ENCODE data around the gene ABHD10.

ABHD10 gene

DNA sequence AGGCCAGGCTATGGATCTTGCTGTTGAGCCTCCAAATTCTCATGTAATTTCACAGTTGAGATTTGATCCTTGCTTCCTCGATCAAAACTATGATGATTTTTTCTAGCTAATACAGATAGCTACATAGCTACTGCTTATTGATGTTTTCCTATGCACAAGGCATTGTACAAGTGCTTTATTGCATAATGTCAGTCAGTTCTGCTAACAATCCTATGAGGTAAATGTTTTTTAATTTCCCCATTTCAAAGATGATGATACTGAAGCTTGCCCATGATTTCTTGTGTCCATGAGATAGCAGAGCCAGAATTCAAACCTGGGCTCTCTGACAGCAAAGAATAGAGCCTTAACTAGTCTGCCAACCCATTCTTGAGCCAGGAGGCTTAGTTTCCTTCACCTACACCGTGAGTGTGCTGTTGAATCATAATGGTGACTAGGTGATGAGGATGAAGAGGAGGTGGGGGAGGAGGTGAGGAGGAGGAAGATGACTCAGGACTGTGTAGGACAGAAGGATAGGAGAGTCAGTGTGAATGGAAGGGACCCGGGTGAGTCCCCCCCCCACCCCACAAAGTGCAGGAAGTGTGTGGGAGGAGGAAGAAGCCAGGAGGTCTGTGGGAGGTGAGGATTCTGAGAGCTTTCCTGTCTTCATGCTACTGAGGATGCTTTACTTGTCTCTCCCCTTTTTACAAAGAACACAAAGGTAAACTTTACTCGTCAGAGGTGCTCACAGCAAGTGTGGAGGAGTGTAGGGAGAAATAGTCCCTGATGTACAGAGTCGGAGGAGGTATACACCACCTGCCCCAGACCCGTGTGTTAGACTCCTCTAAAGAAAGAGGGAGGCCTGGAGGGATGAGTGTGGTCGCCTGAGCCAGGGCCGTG lies 23.5 kb downstream of the ABHD10 start:
- DNase-seq, result peak; percentile 57

DNA sequence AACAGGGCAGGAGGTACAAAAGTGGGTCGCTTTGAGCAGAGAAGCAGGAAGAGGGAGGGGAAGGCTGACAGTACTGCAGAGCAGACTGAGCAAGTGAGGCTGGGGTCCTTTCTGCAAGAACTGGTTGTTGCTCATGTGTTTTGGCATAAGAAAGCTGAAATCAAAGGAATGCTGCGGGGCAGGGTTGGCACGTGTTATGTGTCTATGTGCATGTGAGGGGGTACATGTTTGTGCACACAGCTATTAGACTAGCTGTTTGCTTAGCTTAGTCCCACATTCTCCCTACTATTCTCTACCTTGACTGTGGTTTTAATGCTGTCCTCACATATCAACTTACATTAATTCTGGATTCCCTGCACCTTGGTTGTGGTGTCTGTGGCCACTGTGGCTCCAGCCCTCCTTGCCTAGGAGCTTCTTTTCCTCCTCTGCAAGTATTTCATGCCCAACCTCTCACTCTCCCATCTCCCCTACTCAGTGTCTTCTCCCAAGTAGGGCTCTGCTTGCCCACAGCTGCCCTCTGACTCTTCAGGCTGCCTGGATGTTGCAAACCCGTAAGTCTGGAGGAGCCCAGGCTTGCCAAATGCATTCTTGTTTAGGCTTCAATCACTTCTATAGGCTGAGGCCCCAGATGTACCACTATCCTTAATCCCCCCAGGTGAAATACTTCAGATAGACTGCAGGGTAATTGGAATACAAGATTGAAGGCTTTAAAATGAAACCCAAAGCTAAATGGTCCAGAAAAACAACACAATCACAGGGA lies 24.7 kb downstream of the ABHD10 start:
- no peak for DNase-seq

GRCh38 chr3:112004187-112004586 lies 25.4 kb downstream of the ABHD10 start:
- DNase-seq, result peak; percentile 8

GRCh38 chr3:112004669-112005068 lies 25.8 kb downstream of the ABHD10 start:
- DNase-seq, result no peak

DNA sequence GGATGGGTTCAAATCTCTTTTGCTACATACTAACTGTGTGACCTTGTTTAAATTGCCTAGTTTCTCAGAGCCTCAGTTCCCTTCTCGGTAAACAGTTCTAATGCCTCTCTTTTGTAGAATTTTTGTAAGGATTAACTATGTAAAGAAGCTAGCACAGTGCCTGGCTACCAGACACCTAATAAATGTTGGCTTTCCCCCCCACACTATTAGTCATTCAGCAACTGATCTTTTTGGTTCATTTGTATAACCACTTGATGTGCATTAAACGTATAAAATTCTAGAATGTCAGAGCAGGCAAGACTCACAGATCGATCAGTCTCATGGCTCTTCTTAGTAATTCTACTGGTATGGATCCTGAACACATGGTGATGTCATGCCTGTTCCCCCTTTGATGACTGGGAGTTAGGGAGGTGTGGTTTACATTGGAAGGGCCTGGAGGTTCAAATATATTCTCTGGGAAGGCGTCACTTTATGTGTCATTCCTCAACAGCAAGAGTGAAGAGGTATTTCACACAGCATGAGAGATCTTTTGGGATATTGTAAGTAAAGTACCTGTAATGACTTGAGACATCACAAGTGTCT lies 26.4 kb downstream of the ABHD10 start:
- DNase-seq, result peak; percentile 6

DNA sequence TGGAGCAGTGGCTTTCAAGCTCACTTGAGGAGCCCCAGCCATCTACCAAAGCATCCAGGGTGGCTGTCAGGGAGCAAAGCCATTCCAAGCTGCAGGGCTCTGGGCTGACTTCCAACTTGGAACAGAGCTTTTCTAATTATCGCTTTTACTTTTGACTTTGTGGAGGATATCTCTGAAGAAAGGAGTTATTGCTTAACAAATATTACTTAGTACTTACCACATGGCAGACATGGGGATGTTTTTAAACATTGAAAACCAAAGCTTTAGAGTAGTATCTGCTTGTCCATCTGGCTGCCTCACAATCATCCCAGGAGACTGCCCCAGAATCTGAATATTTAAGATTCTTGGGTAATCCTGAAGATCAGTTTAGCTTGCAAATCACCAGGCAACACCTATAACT lies 28.8 kb downstream of the ABHD10 start:
- no peak for DNase-seq

DNA sequence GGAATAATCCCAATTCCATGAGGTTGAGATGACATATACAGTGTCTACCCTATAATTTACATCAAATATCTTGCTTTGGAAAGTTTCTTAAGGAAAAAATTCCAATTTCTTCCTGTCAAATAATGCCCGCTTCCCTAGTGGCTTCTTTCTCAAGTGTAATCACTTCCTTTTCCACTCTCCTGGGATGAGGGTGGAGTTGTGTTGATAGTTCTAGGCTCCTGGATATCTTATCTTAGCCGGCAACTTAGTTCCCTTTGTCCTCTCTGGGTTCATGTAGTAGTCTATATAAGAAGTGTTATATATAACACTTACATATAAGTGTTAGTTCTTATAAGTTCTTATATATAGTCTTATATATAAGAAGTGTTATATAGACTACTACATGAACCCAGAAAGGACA lies 30.8 kb downstream of the ABHD10 start:
- DNase-seq, result no peak

DNA sequence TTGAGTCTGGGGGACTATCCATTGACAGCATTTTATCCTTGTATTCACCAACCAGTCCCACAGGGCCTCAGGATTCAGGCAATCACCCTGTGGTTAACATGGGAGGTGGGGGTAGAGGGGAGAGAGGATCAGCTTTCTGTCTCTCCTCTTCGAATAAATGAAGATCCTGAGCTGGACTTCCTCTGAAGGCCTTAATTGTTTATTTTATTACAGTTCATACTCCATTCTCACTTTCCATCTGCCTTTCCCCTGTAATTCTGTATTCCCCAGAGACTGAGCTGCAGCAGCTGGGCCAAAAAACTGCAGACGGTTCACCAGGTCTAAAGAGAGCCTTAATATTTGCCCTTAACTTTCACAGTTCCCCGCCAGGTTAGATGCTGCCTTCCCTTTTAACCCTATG lies 31.8 kb downstream of the ABHD10 start:
- DNase-seq, result no peak

DNA sequence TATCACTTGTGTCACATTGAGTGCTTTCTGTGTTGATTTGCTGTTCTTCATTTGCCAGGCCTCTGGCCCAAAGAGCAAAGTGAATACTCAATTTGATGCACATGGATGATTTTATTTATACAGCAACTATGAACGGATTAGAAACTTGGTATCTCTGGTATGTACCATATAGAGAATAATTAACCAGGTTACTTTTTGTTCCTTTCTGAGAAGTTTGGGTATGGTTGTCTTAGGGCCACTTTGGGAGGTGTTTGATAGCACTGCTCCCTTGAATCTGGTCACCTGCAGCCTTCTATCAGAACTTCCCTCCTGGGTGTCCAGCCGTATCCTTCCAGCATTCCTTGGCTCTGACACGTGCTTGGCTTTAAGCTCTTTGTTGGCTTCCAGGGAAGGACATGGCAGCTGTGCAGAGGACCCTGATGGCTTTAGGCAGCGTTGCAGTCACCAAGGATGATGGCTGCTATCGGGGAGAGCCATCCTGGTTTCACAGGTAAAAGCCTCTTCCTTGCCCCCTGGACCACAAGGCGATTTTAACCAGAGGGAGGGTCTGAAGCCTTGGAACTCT lies 32.6 kb downstream of the ABHD10 start:
- no peak for DNase-seq

GRCh38 chr3:112012205-112012992 lies 33.6 kb downstream of the ABHD10 start:
- no peak for DNase-seq

DNA sequence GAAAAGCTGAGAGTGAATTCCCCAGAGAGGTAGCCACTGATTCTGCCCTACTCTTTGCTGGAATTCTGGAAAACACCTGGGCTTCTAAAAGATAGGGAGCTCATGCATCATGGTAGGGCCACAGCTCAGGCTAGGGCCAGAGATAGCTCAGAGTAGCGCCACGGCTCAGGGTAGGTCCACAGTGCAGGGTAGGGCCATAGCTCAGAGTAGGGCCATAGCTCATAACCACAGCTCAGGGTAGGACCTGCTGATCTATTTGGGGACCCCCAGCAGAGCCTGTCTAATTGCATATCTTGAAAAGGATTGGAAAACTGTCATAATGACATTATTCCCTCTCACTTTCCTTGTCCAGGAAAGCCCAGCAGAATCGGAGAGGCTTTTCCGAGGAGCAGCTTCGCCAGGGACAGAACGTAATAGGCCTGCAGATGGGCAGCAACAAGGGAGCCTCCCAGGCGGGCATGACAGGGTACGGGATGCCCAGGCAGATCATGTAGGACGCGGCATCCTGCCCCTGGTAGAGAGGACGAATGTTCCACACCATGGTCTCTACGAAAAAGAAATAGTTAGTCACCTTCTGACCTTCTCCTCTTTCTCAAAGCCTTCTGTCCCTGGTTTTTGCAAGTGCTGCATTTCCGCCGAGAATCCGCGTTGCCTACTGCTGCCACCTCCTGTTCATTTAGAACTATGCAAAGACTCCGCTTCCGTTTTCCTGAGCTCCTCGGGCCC lies 34.4 kb downstream of the ABHD10 start:
- DNase-seq, result peak; percentile 79

DNA sequence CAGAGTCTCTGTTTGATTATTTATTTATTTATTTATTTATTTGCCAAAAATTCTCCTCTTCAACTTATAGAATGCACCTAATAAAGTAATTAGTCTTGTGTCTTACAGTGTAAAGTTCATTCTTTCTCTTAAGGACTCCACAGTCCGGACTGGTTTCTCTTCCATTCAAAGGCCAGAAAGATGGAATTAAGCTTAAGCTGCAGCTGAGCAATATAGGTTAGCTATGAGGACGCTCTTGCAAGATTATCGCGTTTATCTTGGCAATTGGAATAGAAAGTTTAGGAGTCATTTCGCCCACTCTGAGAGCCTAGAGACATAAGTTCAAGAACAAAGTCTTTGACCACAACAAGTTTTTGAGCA lies 34.9 kb downstream of the ABHD10 start:
- no peak for DNase-seq

DNA sequence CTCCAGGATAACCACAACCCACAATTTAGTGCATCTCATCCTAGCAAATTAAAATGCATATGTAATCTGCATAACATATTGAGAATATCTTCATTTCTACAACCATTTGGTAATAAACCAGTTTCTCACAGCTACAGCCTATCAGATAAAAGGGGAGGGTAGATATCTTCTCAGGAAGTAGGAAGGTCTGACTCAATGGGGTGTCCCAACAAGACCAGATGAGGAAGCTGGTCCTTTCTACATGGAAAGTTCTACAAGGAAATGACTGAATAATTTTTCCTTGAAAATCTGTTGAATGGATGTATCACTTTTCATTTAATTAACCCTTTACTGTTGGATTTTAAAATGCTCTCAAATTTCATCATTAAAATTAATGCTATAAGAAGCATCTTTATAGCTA lies 38.3 kb downstream of the ABHD10 start:
- no peak for DNase-seq

GRCh38 chr3:112018712-112019111 lies 39.9 kb downstream of the ABHD10 start:
- DNase-seq, result no peak

GRCh38 chr3:112019716-112020115 lies 40.9 kb downstream of the ABHD10 start:
- DNase-seq, result no peak

- no peak for DNase-seq
Observed at GRCh38 chr3:112020674-112021085, 41.9 kb downstream of the ABHD10 start.

- no peak for DNase-seq
Observed at GRCh38 chr3:112027142-112027541, 48.3 kb downstream of the ABHD10 start.

- no peak for DNase-seq
Observed at GRCh38 chr3:112027826-112028225, 49.0 kb downstream of the ABHD10 start.

GRCh38 chr3:112030901-112031300 lies 52.1 kb downstream of the ABHD10 start:
- DNase-seq, result no peak

DNA sequence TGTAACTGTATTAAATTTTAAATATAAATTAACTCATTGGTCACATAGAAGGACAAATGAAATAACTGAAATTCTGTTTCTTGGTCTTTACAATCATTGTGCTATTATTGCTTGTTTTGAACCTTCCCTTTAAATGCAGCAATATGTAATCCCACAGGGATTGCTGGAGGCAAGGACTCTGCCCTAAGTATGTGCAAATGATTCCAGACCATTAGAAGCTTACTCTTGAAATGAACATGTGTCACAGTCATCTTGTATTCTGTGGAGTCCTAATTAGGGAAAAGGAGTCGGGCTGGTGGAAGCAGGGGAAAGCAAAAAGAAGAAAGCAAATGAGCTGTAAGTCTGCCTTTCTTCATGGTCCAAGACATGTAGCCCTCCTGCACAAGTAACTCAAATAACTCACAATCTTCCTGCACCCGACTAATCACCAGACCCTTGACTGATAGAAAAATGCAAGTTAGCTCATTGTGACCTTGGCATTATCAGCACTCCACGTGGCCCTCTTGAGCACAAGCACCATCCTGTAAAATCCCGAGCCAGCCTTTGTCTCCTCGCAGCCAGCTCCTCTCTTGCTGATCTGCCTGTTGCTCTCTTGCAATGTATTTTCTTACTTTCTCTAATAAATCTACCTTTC lies 53.4 kb downstream of the ABHD10 start:
- DNase-seq, result no peak

- DNase-seq, result no peak
Observed at GRCh38 chr3:112034436-112034835, 55.6 kb downstream of the ABHD10 start, which contains the start of gene TMPRSS7. TMPRSS7 (plus strand) TSS chr3:112034736; CDS start chr3:112034846, 110 bp downstream.

All from activated CD4-positive, alpha-beta T cell treated with anti-CD3 and anti-CD28 coated beads for 48 hours (primary cell).